WTC11 (cell line): ENCODE results near the gene SMIM11. TPM values are rescaled to one million over a fixed set of nuclear protein-coding genes. Genes with fewer than 3 reads are reported as not detected.
A peak's percentile ranks its signal among the peaks of the same experiment; 100 is the strongest.

Source experiments
- ATAC-seq: fragments of 200-7000 bp; cut with Tn5 transposase; 2 replicates; pipeline ENCODE4 v1.10.0; 2021; ENCODE audit warnings: mild to moderate bottlenecking, moderate library complexity
- CTCF ChIA-PET: fragments of 300-600 bp; sonication (Branson Sonifier 250); formaldehyde crosslinking; loops from one replicate; lab custom pipeline; 2021; ENCODE audit warnings: antibody characterized with exemption; lab: Charles Lee
- POLR2A ChIA-PET: fragments of 350-600 bp; sonication (Branson Sonifier 250); formaldehyde crosslinking; loops from one replicate; lab custom pipeline; 2021; ENCODE audit warnings: antibody characterized with exemption; lab: Charles Lee
- DNase-seq: peaks from one replicate; pipeline ENCODE4 v3.0.0; 2021; ENCODE audit warnings: low spot score
- H3K27ac Mint-ChIP-seq: 2 replicates; pipeline ENCODE4 v1.8.0; 2021; ENCODE audit warnings: mixed read lengths
- H3K27me3 Mint-ChIP-seq: 2 replicates; pipeline ENCODE4 v1.8.0; 2021; ENCODE audit warnings: low read depth, mild to moderate bottlenecking, moderate library complexity, mixed read lengths
- H3K36me3 Mint-ChIP-seq: 2 replicates; pipeline ENCODE4 v1.8.0; 2021; ENCODE audit warnings: mixed read lengths
- H3K4me1 Mint-ChIP-seq: 2 replicates; pipeline ENCODE4 v1.8.0; 2022; ENCODE audit warnings: mixed read lengths
- H3K4me3 Mint-ChIP-seq: 2 replicates; pipeline ENCODE4 v1.8.0; 2021; ENCODE audit warnings: mild to moderate bottlenecking, moderate library complexity, mixed read lengths
- H3K9me3 Mint-ChIP-seq: 2 replicates; pipeline ENCODE4 v1.8.0; 2021; ENCODE audit warnings: mixed read lengths
- AFF4 ChIP-seq: sonication (generic); formaldehyde crosslinking; IDR thresholded peaks from 2 replicates; pipeline ENCODE4 v1.8.1; 2023; ENCODE audit warnings: mild to moderate bottlenecking, missing genetic modification reagents, borderline replicate concordance
- ATF3 ChIP-seq: sonication (generic); formaldehyde crosslinking; conservative IDR thresholded peaks from 2 replicates; pipeline ENCODE4 v1.8.1; 2022; ENCODE audit warnings: mild to moderate bottlenecking, missing genetic modification reagents
- CBFB ChIP-seq: sonication (generic); formaldehyde crosslinking; IDR thresholded peaks from 2 replicates; pipeline ENCODE4 v1.8.1; 2022; ENCODE audit warnings: mild to moderate bottlenecking, low read depth, missing genetic modification reagents
- CREM ChIP-seq: sonication (generic); formaldehyde crosslinking; IDR thresholded peaks from 2 replicates; pipeline ENCODE4 v1.8.1; 2022; ENCODE audit warnings: mild to moderate bottlenecking, missing genetic modification reagents, moderate library complexity
- CTCF ChIP-seq: fragments of 200-600 bp; IDR thresholded peaks from 2 replicates; pipeline ENCODE4 v1.8.0; 2022; ENCODE audit warnings: antibody characterized with exemption
- ETV6 ChIP-seq: sonication (generic); formaldehyde crosslinking; IDR thresholded peaks from 2 replicates; pipeline ENCODE4 v1.8.1; 2022; ENCODE audit warnings: mild to moderate bottlenecking, missing genetic modification reagents
- FOXJ3 ChIP-seq: sonication (generic); formaldehyde crosslinking; IDR thresholded peaks from 2 replicates; pipeline ENCODE4 v1.9.0; 2021; ENCODE audit warnings: missing genetic modification reagents, mild to moderate bottlenecking, borderline replicate concordance
- IRF1 ChIP-seq: sonication (generic); formaldehyde crosslinking; IDR thresholded peaks from 2 replicates; pipeline ENCODE4 v1.8.0; 2023; ENCODE audit warnings: missing genetic modification reagents
- JAZF1 ChIP-seq: fragments of 250-450 bp; sonication (Bioruptor Pico); IDR thresholded peaks from 2 replicates; pipeline ENCODE4 v1.9.0; 2021; ENCODE audit warnings: moderate library complexity, mild to moderate bottlenecking, inconsistent platforms
- JUN ChIP-seq: sonication (generic); formaldehyde crosslinking; IDR thresholded peaks from 2 replicates; pipeline ENCODE4 v1.8.0; 2023; ENCODE audit warnings: mild to moderate bottlenecking, missing genetic modification reagents
- MYBL2 ChIP-seq: sonication (generic); formaldehyde crosslinking; IDR thresholded peaks from 2 replicates; pipeline ENCODE4 v1.8.1; 2023; ENCODE audit warnings: mild to moderate bottlenecking, moderate library complexity, missing genetic modification reagents
- USF1 ChIP-seq: sonication (generic); formaldehyde crosslinking; IDR thresholded peaks from 2 replicates; pipeline ENCODE4 v1.8.0; 2022; ENCODE audit warnings: mild to moderate bottlenecking, missing genetic modification reagents
- ZNF232 ChIP-seq: sonication (generic); formaldehyde crosslinking; IDR thresholded peaks from 2 replicates; pipeline ENCODE4 v1.8.0; 2022; ENCODE audit warnings: mild to moderate bottlenecking, missing genetic modification reagents
- ZNF317 ChIP-seq: sonication (generic); formaldehyde crosslinking; IDR thresholded peaks from 2 replicates; pipeline ENCODE4 v1.8.1; 2023; ENCODE audit warnings: low read depth, mild to moderate bottlenecking, moderate library complexity, missing genetic modification reagents, borderline replicate concordance
- ZNF423 ChIP-seq: fragments of 250-450 bp; sonication (Bioruptor Pico); IDR thresholded peaks from 2 replicates; pipeline ENCODE4 v2.1.2; 2022; ENCODE audit warnings: mild to moderate bottlenecking, moderate library complexity
- ZNF512 ChIP-seq: sonication (generic); formaldehyde crosslinking; IDR thresholded peaks from 2 replicates; pipeline ENCODE4 v1.8.1; 2022; ENCODE audit warnings: missing genetic modification reagents, borderline replicate concordance
- ZNF532 ChIP-seq: fragments of 250-450 bp; sonication (Bioruptor Pico); IDR thresholded peaks from 2 replicates; pipeline ENCODE4 v1.9.0; 2021; ENCODE audit warnings: mild to moderate bottlenecking, borderline replicate concordance
- total RNA-seq: library from RNA; stranded (reverse); gene quantifications from 3 replicates; pipeline ENCODE4 v1.2.3, GENCODE V29; 2021

SMIM11 gene
- total RNA-seq, 1 experiment from 2014 or later, result 1.4 TPM

GRCh38 chr21:34367320-34367935, 7.9 kb upstream of the SMIM11 start:
- Mint-ChIP-seq H3K9me3 (no peaks in the 10 kb centered on the region), H3K27ac (no peak overlapping the region), H3K4me1 (peaks cover 3% of the 10 kb centered on the region; the same call in 1 of the 2 replicates), H3K4me3 (no peak overlapping the region), H3K36me3 (no peaks in the 10 kb centered on the region), H3K27me3 (peaks cover 3% of the 10 kb centered on the region)
- ChIA-PET POLR2A (no interaction called here), CTCF (interaction anchor here (0.6 to 2.7 kb wide), 11 partner anchors 11 to 622 kb away, joined by 3 to 18 read pairs (median 5); partner anchors contain the start of genes MRPS6 and SLC5A3)
- DNase-seq, result peak; percentile 48
- TF ChIP-seq ZNF317 (CRISPR knock-in tag) (no peak), ETV6 (CRISPR knock-in tag) (no peak), IRF1 (no peak), ZNF512 (no peak), FOXJ3 (no peak), ZNF423 (no peak), ZNF232 (no peak), JAZF1 (CRISPR knock-in tag) (no peak), ATF3 (CRISPR knock-in tag) (no peak), CBFB (CRISPR knock-in tag) (no peak), USF1 (CRISPR knock-in tag) (no peak), MYBL2 (CRISPR knock-in tag) (no peak), CTCF (no peak), CREM (CRISPR knock-in tag) (no peak)
- peak; percentile 88 for ATAC-seq

GRCh38 chr21:34369741-34370140, 5.6 kb upstream of the SMIM11 start:
- Mint-ChIP-seq H3K36me3 (no peaks in the 10 kb centered on the region), H3K4me1 (peaks cover 12% of the 10 kb centered on the region), H3K27me3 (peaks cover 3% of the 10 kb centered on the region; the same call in 1 of the 2 replicates), H3K27ac (no peak overlapping the region), H3K4me3 (no peak overlapping the region), H3K9me3 (no peaks in the 10 kb centered on the region)
- ChIA-PET POLR2A (no interaction called here), CTCF (interaction anchor here (1.5 kb wide), 1 partner anchor 445 kb away, joined by 3 read pairs; no protein-coding TSS in a partner anchor)
- no peak for DNase-seq
- no peak for ATAC-seq
- TF ChIP-seq ZNF532, result no peak
- no peak for TF ChIP-seq CTCF
- TF ChIP-seq ZNF423, result no peak
- TF ChIP-seq JUN, result no peak
- no peak for TF ChIP-seq IRF1
- TF ChIP-seq AFF4 (CRISPR knock-in tag), result no peak
- no peak for TF ChIP-seq ZNF317 (CRISPR knock-in tag)
